ENCODE results near the gene ERC2. TPM values are rescaled to one million over a fixed set of nuclear protein-coding genes. Genes with fewer than 3 reads are reported as not detected.

The ERC2 gene
- total and polyA plus RNA-seq, 2 of the 8 experiments (the other 6 are each of a cell fraction or from before 2014, with no cell fraction given), result 16.4 to 22.8 TPM

DNA sequence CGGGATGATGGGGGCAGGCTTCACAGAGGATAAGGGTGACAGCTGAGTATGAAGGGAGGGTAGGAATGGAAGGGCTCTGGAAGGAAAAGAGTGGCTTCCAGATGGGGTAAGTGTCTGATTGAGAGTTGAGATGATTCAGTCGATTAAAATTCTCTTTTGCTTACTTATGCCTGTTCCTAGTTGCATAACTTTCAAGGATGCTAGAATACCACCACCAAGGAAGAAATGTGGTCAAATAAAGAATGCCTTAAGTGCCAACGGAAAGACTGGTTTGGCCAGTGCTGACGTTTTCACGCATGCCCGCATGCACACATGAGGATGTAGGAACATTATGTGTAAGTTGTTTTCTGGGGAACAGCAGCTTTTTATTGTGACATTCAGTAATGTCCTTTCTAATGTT is 717.7 kb downstream of the ERC2 start (continued):
- TF ChIP-seq EZH2 (IDR thresholded peaks at IDR 0.05; ENCODE audit: low read depth, low read length, severe bottlenecking) (no peak), YY1 (IDR thresholded peaks at IDR 0.05; ENCODE audit: low read depth, low read length) (no peak), FOSL1 (IDR thresholded peaks at IDR 0.05; ENCODE audit: insufficient read depth, low read depth, low read length) (no peak), GABPA (IDR thresholded peaks at IDR 0.05; ENCODE audit: borderline replicate concordance, insufficient read depth, low read length) (no peak)

Data from H1 (cell line).